Stimulated activated CD4-positive, alpha-beta T cell treated with anti-CD3 and anti-CD28 coated beads, Interleukin-12 subunit alpha, Interleukin-12 subunit beta, amount 100 ng/mL, for 24 hours (primary cell): ENCODE data around the gene FGGY.
"Not testable (repeated sequence)": the region's sequence is repeated elsewhere in the genome, so short reads cannot be mapped to it uniquely, and the experiment has no call there.

Source experiments
- DNase-seq, 2 experiments: peaks; one replicate each; pipeline ENCODE4 v3.0.0-alpha.2; 2020; ENCODE audit warnings: low read depth in 2 of 2

Gene FGGY

GRCh38 chr1:59732214-59732955, 435.5 kb downstream of the FGGY start:
- DNase-seq: no peak

GRCh38 chr1:59733443-59734141, 436.7 kb downstream of the FGGY start:
- no peak for DNase-seq

GRCh38 chr1:59735927-59736326, 439.0 kb downstream of the FGGY start:
- not testable (repeated sequence) for DNase-seq

GRCh38 chr1:59736744-59737143, 439.9 kb downstream of the FGGY start:
- DNase-seq: no peak

GRCh38 chr1:59737638-59738037, 440.7 kb downstream of the FGGY start:
- no peak for DNase-seq

- DNase-seq: no peak
Observed at GRCh38 chr1:59738152-59738551, 441.3 kb downstream of the FGGY start.

GRCh38 chr1:59738591-59739015, 441.7 kb downstream of the FGGY start:
- no peak for DNase-seq

- no peak for DNase-seq
Observed at GRCh38 chr1:59739111-59739510, 442.2 kb downstream of the FGGY start.

- DNase-seq: no peak
Observed at GRCh38 chr1:59742526-59742925, 445.6 kb downstream of the FGGY start.

- DNase-seq: no peak
Observed at GRCh38 chr1:59743324-59744091, 446.6 kb downstream of the FGGY start.

GRCh38 chr1:59747420-59748024, 450.6 kb downstream of the FGGY start:
- DNase-seq: no peak

- no peak for DNase-seq
Observed at GRCh38 chr1:59748123-59748522, 451.2 kb downstream of the FGGY start.

- DNase-seq: no peak
Observed at GRCh38 chr1:59750328-59751003, 453.6 kb downstream of the FGGY start.

- DNase-seq: no peak
Observed at GRCh38 chr1:59751004-59751395, 454.1 kb downstream of the FGGY start.

- no peak for DNase-seq
Observed at GRCh38 chr1:59751801-59752200, 454.9 kb downstream of the FGGY start.

GRCh38 chr1:59752556-59753414, 455.9 kb downstream of the FGGY start:
- no peak for DNase-seq

GRCh38 chr1:59755069-59755685, 458.3 kb downstream of the FGGY start:
- no peak for DNase-seq

GRCh38 chr1:59757197-59757747, 460.4 kb downstream of the FGGY start:
- DNase-seq: no peak

GRCh38 chr1:59759156-59759925, 462.4 kb downstream of the FGGY start:
- DNase-seq: peak; percentile 44 to 51
